ENCODE data around the gene EML5. TPM values are rescaled to one million over a fixed set of nuclear protein-coding genes. Genes with fewer than 3 reads are reported as not detected.
"Not testable (repeated sequence)": the region's sequence is repeated elsewhere in the genome, so short reads cannot be mapped to it uniquely, and the experiment has no call there.

Gene EML5
- 0.16 TPM for total RNA-seq
- long read RNA-seq = 0 reads

DNA sequence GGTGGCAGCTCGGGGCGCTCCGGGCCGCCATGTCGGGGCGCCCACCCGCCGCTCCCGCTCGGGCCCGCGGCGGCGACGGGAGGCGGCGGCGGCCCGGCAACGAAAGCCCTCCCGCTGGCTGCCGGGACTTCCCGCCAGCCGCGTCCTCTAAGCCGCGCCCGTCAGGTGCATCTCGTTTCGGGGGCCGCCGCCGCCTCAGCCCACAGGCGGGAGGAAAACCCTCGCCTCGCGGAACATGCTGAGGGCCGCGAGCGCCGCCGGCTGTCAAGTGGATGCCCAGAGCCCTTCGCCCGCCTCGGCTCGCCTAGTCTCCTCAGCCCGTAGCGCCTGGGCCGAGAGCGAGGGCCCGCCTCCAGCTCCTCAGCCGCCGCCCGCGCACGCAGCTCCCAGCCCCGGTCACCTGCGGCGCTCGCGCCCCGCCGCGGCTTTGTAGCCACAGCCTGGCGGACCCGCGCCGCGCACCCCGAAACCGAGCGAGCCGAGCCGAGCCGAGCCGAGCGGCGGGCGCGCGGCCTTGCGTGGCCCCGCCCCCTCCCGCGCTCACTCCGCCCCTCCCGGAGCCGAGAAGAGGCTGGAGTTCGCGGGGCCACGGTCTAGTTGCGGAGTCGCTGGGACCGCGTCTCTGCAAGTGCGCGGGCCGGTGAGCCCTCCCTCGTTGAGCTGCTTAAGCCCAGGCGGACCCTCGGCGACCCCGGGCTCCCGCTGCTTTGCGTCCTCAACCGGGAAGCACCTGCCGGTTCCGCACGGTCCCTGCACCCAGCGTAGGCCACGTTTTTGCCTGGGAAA is at the start of gene EML5:
TSS of gene EML5 (minus strand) at position 481 of the 786 bp plus-strand sequence. CDS start at position 31, 450 bp downstream.
- ATAC-seq (ENCODE audit: poor library complexity) (peak; percentile 100), DNase-seq (peak; percentile 88)
- intact Hi-C loops (cut with DNase I) = no loop called here

DNA sequence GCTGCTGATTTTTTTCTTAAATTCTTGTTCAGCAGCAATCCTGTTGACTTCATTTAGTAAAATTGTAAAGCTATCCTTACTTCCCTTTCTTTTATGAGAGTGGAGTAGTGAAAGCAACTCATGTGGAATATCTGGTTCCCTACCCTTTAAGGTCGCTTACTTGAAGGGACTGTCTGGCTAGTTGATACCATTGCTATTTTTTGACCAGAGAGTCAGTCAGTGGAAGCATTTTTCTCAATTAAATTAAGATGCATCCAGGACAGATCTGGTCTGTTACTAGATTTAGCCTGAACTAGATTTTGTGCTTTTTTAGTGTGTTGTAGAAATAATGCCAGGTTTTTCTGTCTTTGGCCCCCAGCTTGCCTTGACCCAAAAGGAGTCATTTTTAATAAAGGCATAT is 49.7 kb upstream of the EML5 start:
- intact Hi-C loops (cut with DNase I) = no loop called here
- no peak for ATAC-seq (ENCODE audit: poor library complexity)
- DNase-seq = no peak

DNA sequence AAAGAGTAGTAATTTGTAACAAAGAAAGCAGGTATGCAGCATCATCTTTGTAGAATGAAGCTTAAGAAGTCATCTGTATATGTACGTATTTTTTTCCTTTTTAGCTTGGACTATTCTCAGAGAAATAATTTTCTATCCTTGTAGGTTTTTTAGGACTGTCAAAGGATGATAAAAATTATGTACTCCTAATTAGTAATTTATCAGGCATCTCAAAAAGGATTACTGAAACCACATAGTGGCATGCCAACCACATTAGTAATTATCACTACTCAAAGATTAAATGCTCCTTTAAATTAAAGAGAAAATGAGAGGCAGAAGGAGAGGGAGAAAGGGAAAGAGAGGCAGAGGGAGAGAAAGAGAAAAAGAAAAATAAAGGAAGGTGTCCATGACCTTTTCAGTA is 49.0 kb upstream of the EML5 start:
- intact Hi-C loops (cut with DNase I) = no loop called here
- ATAC-seq (ENCODE audit: poor library complexity) (no peak), DNase-seq (no peak)

DNA sequence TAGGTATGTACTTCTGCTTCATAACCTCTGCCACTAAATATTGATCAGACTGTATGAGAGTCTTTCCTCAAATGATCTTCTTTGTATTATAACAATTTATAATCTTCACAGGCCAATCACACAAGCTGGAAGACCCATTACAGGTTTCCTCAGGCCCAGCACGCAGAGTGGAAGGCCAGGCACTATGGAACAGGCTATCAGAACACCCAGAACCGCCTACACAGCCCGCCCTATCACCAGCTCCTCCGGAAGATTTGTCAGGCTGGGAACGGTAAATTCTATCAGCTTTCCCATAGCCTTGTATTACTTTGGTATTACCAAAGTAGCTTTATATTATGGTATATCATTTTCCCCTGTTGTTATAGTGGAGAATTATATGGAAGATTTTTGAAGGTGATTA is 48.2 kb upstream of the EML5 start:
- ATAC-seq (ENCODE audit: poor library complexity) (no peak), DNase-seq (no peak)
- intact Hi-C loops (cut with DNase I) = no loop called here

DNA sequence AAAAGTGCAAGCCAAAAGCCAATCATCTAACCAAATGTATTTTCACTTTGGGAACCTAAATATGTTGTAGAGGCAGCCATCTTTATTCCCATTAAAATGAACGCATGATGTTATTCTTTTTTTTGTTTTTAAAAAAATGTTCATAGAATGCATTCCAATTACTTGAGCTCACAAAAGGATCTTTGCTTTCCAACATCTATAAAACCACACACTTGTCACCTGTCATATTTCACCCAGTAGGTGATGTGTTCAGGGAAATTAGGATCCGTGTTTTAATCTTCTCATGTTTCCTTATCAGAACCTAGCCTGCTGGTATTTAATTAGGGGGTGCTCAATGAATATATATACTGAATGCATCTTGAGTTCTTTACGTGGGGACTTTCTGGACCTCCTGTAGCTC is 45.3 kb upstream of the EML5 start:
- DNase-seq = no peak
- ATAC-seq (ENCODE audit: poor library complexity) = no peak
- intact Hi-C loops (cut with DNase I) = no loop called here

DNA sequence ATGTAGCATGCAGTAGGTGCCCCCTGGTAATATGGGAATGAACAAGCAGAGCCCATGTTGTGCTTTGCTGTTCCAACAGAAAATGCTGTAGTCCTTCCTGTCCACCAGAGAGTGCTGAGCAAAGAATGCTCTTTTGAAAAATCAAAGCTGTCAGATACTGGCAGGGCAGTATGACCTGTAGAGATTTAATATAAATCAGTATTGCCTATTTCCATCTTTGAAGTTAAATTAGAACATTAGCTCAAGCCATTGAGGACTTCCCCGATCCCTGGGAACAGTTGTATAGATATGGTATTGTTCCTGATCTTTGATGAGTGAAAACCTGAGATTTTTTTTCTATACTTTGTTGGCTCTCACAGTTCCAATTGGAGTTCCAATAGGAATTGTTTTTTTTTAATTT is 44.7 kb upstream of the EML5 start:
- DNase-seq (no peak), ATAC-seq (ENCODE audit: poor library complexity) (no peak)
- intact Hi-C loops (cut with DNase I) = no loop called here

DNA sequence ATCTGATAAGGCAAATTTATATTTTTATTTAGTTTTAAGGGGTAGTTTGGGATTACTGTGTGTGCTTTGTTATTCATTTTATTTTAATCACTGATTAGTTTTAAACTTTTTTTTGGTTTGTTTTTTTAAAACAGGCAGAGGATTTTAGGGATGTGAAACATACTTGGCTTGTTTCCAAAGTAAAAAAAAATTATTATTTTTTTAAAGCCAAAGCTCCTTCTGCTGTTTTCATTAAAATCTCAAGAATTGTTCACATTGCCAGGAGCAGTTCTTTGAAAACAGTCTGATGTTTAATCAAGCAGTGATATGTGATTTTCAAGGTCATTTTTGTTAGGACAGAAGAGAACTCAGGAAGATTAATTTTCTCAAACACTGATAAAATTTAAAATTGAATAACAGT is 42.9 kb upstream of the EML5 start:
- DNase-seq (no peak), ATAC-seq (ENCODE audit: poor library complexity) (no peak)
- intact Hi-C loops (cut with DNase I) = no loop called here

DNA sequence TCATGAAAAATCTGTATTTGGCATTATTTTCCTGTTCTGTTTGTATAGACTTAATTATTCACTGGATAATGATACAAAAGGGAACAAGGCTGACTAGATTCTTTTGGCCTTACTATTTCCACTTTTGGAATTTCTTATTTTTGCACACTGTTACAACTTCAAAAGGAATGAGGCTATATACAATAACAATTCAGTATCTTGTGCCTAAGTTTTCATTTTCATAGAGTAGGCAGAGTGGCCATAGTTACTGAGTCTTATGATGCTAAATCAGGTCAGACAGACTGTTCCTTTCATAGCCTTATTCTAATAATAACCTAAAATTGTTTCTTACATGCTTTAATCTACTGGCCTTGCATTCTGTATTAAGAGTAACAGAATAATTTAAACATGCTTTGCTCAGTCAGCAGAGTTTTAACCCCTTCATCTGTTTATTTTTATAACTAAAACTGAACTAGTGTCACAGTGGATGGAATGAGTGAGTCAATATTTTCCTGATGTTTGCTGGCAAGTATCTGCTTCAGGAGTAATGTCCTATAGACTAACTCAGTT is 42.2 kb upstream of the EML5 start:
- DNase-seq (no peak), ATAC-seq (ENCODE audit: poor library complexity) (no peak)
- intact Hi-C loops (cut with DNase I) = no loop called here

DNA sequence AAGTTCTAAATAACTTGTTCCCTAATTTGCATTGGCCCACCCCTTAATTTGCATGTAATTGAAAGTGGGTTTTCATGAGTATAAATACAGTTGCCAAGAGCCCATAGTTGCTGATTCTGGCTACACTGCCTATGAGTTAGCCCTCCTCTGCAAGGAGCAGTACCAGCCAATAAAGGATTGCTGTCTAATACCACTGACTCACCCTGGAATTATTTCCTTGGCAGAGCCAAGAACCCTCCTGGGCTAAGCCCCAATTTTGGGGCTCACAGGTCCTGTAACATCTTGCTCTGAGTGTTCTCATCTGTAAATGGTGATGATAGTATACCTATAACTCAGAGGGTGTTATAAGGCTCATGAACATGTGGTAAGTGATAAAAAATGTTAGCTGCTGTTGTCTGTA is 38.5 kb upstream of the EML5 start:
- DNase-seq = no peak
- intact Hi-C loops (cut with DNase I) = no loop called here
- no peak for ATAC-seq (ENCODE audit: poor library complexity)

DNA sequence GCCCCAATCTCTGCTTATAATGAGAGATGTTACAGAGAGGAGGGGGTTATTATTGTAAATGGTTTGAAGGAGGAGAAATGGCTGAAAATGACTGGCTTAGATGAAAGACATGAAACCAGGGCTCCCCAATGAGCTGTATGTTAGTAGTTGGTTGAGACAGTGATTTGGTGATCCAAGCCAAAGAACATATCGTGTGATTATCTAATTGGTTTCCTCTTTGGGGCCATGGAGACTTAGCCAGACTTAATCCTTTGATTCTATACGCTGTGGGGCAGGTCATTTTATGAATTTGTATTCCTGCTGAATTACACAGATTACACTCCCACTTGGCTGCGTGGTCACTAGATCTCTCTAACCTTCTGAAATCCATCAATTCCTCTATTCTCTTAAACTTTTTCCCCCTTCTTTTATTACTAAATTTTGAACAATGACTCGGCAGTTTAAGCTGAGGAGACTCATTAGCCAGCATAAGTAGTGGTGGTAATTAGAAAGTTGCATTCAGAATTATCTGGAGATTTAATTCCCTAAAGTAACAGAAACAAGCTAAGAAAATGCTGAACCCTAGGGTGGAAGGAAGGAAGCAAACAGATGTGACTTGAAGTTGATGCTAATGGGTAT is 37.0 kb upstream of the EML5 start:
- intact Hi-C loops (cut with DNase I) = no loop called here
- no peak for ATAC-seq (ENCODE audit: poor library complexity)

DNA sequence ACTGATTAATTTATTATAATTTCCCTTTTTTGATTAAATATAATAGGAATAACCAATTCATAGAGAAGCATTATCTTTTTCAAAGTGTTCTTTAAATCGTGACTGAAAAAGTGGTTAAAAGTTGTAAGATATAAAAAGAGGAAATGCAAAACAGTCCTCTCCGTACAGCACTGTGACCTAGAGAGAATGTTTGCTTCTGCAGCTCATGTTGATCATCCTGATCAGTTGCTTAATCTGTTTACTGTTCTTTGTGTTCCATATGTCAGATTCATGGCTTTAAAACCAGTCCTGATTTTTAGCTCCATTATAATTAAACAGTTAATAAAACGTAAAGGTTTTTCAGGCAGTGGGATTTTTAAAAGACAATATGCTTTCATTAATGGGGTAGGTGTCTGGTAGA is 36.4 kb upstream of the EML5 start:
- ATAC-seq (ENCODE audit: poor library complexity) (no peak), DNase-seq (no peak)
- intact Hi-C loops (cut with DNase I) = no loop called here

More for the DNA sequence above, 37.0 kb upstream of the EML5 start:
- no peak for DNase-seq

DNA sequence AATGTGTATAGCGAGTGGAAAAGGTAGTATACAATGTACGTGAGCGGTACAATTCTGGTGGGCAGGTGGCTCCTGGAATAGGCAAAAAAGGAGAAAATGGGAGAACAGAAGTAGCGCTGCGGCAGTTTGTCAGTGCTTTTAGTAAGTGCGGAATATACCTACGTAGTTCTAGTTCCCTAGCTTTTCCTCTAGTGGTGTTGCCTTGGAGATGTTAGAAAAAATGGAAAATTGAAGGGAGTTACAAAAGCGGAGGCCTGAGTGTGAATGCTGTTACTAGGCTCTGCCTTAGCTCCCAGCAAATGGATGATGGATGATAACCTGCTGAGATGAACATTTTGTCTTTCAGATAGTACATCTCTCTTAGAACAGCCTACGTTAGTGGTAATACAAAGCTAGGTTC is 32.8 kb upstream of the EML5 start:
- no peak for DNase-seq
- no peak for ATAC-seq (ENCODE audit: poor library complexity)
- intact Hi-C loops (cut with DNase I) = no loop called here

DNA sequence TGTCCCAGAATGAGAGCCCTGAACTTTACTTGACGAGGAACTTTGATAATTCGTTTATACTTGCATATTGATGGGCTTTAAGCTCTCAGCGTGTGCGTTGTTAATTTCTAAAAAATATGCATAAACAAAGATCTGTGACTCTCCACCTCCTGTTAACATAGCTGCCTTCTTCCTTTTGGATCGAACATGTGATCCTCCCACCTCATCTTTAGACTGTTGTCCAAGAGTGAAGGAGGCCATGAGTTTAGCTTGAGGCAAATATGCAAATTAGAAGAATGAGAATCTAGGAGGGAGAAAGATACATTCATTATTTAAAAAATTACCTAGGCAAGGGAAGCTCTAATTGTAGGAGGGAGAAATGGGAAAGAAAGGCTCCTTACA is 32.3 kb upstream of the EML5 start:
- DNase-seq (no peak), ATAC-seq (ENCODE audit: poor library complexity) (no peak)
- intact Hi-C loops (cut with DNase I) = no loop called here

DNA sequence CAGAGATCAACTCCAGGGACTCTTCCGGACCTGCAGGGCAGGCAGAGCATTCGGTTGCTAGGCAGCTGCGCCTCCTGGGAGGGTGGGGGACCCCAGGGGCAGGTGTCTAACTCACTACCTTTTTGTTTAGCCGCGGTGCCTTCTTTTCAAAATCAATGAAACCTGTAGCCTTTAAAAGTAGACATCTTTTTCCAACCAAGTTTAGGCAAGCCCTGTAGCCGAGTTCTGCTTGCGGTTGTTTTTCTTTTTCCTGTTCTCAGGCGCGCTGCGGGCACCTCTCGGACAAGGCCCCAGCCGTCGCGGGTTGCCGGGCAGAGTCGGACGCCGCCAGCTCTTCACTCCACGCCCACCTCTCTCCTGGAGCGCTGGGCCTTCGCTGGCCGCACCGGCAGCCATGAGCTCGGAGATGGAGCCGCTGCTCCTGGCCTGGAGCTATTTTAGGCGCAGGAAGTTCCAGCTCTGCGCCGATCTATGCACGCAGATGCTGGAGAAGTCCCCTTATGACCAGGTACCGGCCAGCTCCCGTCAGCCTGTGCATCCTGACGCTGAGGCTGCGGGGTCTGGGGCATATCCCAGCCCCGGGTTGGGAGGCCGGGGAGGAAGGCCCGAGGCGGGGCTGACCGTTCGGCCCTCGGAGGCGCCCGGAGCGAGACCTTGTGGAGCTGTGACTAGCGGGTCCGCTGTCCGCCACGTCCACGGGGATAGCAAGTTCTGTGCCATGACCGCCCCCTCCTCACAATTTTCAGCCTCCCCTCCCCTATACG is 31.7 kb upstream of the EML5 start, which contains the start of gene TTC8:
TSS of gene TTC8 (plus strand) at position 338 of the 764 bp plus-strand sequence. CDS start at position 395, 57 bp downstream.
- intact Hi-C loops (cut with DNase I) = no loop called here
- DNase-seq (peak; percentile 93), ATAC-seq (ENCODE audit: poor library complexity) (peak; percentile 100)

DNA sequence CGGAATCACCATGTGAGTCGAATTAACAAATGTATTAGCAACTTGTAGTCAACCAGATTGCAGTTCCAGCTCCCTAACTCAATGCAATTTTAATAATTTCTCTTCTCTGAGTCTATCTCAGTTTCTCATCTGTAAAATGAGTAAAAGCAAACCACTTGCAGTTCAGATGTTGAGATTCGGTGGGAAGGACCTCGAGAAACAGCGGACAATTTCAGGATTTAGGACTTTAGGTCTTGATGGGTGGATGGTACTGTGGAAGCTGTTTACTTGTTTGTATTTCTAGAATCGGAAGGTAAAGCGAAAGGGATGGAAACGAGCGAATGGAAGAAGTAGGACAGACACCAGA is 31.2 kb upstream of the EML5 start:
- ATAC-seq (ENCODE audit: poor library complexity) (no peak), DNase-seq (no peak)
- intact Hi-C loops (cut with DNase I) = no loop called here

DNA sequence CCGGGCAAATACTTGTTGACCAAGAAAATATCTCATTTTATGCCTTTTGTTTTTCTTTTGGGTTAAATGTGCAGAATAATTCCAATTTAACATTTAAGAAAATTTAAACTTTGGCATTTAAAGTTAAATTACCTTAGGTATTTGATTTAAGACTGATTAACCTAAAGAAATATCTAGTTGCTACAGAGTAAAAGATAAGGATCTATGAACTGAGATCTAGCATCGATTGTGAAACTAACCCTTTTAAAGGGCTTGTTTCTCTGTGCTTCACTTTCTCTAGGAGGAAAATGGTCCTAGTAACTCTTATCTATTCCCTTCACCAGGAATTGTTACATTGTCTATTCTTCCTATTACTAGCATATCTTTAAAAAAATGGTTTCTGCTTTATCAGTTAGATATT is 29.1 kb upstream of the EML5 start:
- DNase-seq (no peak), ATAC-seq (ENCODE audit: poor library complexity) (no peak)
- intact Hi-C loops (cut with DNase I) = no loop called here

DNA sequence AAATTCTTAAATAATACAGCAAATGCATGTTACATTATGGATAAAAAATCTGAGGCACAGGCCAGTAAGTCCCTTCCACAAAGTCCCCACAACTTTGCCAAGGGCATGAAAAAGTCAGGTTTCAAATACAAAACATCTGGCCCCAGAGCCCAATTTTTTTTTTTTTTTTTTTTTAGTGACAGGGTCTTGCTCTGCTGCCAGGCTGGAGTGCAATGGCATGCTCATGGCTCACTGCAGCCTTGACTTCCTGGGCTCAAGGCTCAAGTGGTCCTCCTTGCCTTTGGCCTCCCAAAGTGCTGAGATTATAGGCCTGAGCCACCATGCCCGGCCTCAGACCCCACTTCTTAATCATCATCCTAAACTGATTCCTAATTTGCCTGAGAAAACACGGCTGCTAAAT is 28.6 kb upstream of the EML5 start:
- DNase-seq = no peak
- intact Hi-C loops (cut with DNase I) = no loop called here
- no peak for ATAC-seq (ENCODE audit: poor library complexity)

DNA sequence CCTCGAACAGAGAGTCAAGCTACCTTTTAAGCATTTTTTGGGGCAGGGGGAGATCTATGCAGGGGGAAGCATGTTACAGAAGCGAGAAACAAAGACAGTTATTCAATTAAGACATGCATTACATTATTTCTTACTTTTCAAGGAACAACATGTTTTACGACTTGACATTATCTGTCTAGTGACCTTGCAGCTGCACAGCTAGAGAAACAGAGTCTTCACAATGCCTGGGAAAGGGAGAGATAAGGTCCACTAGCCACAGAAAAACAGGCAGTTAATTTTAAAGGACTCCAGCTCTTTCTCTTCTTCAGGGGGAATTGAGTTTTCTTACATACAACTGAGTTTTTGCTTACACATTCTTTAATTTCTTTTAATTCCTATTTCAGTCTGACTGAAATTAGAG is 26.9 kb upstream of the EML5 start:
- intact Hi-C loops (cut with DNase I); ATAC-seq (ENCODE audit: poor library complexity); DNase-seq: not testable (repeated sequence)

DNA sequence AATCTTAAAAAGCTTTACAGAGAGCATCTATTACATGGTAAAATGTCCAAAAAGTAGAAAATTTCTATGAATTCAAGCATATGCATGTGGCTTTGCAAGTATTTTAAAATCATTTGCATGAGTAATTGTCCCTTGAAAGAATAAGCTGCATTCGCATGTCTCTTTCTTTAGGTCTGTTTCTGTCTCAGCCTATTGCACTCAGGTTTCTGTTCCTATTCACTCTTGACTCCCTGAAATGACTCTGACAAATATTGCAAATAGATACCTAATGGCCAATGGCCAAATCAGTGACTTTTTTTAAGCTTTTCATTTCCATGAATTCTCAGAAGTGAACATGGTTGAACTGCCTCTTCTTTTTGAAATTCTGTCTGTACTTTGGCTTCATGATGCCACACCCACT is 25.3 kb upstream of the EML5 start:
- ATAC-seq (ENCODE audit: poor library complexity) (no peak), DNase-seq (no peak)
- intact Hi-C loops (cut with DNase I) = no loop called here

DNA sequence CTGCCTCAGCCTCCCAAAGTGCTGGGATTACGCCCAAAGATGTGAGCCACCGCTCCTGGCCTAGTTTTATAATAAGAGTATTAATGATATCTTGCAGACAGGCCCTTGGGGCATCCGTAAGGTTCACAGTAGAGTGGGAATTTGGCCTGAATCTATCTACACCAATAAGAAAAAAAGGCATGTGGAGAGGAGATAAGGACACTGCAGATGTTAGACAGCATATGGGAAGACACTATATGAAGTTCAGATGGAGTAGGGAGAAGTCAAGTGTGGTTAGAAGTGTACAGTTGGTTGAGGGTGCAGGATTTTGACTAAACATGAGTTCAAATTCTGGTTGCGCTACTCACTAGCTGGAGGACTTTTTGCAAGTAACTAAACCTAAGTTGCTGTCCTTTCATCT is 23.2 kb upstream of the EML5 start:
- intact Hi-C loops (cut with DNase I) = no loop called here
- DNase-seq (no peak), ATAC-seq (ENCODE audit: poor library complexity) (no peak)
